Hepatocyte (in vitro differentiated cells): ENCODE data around the gene FBXO15.

Experiments used
- CTCF ChIP-seq: fragments of 200-600 bp; sonication (generic); IDR thresholded peaks from 2 replicates; pipeline ENCODE4 v1.5.1; 2016; ENCODE audit warnings: antibody characterized with exemption, mild to moderate bottlenecking; ENCODE audit not compliant: poor library complexity
- EZH2 ChIP-seq: fragments of 200-600 bp; sonication (generic); IDR thresholded peaks from 2 replicates; pipeline ENCODE4 v1.6.1; 2016; ENCODE audit warnings: antibody characterized with exemption, mild to moderate bottlenecking, borderline replicate concordance

GRCh38 chr18:74190086-74190485 lies 42.5 kb upstream of the FBXO15 start:
- TF ChIP-seq CTCF (no peak), EZH2 (no peak)
